ENCODE data around the gene ADTRP. TPM values are rescaled to one million over a fixed set of nuclear protein-coding genes. Genes with fewer than 3 reads are reported as not detected.

ADTRP gene
- total RNA-seq, 1 experiment from 2014 or later, result 0.86 TPM

GRCh38 chr6:11798538-11798937 lies 19.9 kb upstream of the ADTRP start:
- intact Hi-C loops (cut with micrococcal nuclease), result no loop called here
- ATAC-seq (no peak), DNase-seq (ENCODE audit: low read depth, low spot score) (no peak)
- H3K27me3 ChIP-seq (ENCODE audit: insufficient read depth, low read length), result no peaks in the 10 kb centered on the region
- H3K4me3 ChIP-seq (replicated peaks in 1 of 2; ENCODE audit: low read depth in 1 of 2, low read length in 2 of 2), result no peak overlapping the region
- no peaks in the 10 kb centered on the region for H3K36me3 ChIP-seq (ENCODE audit: control insufficient read depth in 1 of 2, insufficient read depth in 2 of 2, low read length in 2 of 2)
- H3K9me3 ChIP-seq (ENCODE audit: control insufficient read depth in 1 of 2, insufficient read depth in 1 of 2, low read depth in 1 of 2, low read length in 2 of 2), result no peaks in the 10 kb centered on the region
- no peak overlapping the region for H3K27ac ChIP-seq (ENCODE audit: low read depth, low read length)
- H3K9me2 ChIP-seq (ENCODE audit: insufficient read depth), result no peaks in the 10 kb centered on the region
- no peak overlapping the region for H2AFZ ChIP-seq (ENCODE audit: low read depth, low read length, poor library complexity, severe bottlenecking)
- no peaks in the 10 kb centered on the region for H4K20me1 ChIP-seq (ENCODE audit: insufficient read depth)
- H3K4me1 ChIP-seq (ENCODE audit: control insufficient read depth in 1 of 2, insufficient read depth in 2 of 2, low read length in 2 of 2), result no peaks in the 10 kb centered on the region
- H3K4me2 ChIP-seq (ENCODE audit: low read length), result no peak overlapping the region
- no peaks in the 10 kb centered on the region for H3K79me2 ChIP-seq (ENCODE audit: insufficient read depth, low read length)
- BruUV-seq (replicated peaks), result no TSS peak
- ChIA-PET CTCF (no interaction called here), RAD21 (ENCODE audit: low non-redundant PET in 1 of 2, low total read pairs in 2 of 2, uncharacterized antibody in 2 of 2, unreplicated experiment in 2 of 2) (no interaction called here), POLR2A (no interaction called here)
- TF ChIP-seq FOSL1 (IDR thresholded peaks at IDR 0.05; ENCODE audit: low read depth), result no peak
- no peak for TF ChIP-seq SP1 (IDR thresholded peaks at IDR 0.05; ENCODE audit: low read depth)
- no peak for TF ChIP-seq RAD21 (IDR thresholded peaks at IDR 0.05; ENCODE audit: low read depth)
- TF ChIP-seq ZNF274 (IDR thresholded peaks at IDR 0.05; ENCODE audit: low read depth, low read length), result no peak
- TF ChIP-seq MAX (IDR thresholded peaks at IDR 0.05), result no peak
- no peak for TF ChIP-seq POLR2AphosphoS5 (IDR thresholded peaks at IDR 0.05; ENCODE audit: low read depth, low read length)
- TF ChIP-seq JUND (IDR thresholded peaks at IDR 0.05), result no peak
- no peak for TF ChIP-seq POLR2A (IDR thresholded peaks at IDR 0.05; ENCODE audit: borderline replicate concordance, extremely low read depth, insufficient read depth, insufficient read length)
- TF ChIP-seq CTCF (IDR thresholded peaks at IDR 0.05 in 2 of 3, conservative IDR thresholded peaks at IDR 0.05 in 1 of 3; ENCODE audit: borderline replicate concordance in 1 of 3, insufficient read depth in 1 of 3, low read depth in 2 of 3, low read length in 2 of 3), result no peak
- H3K9ac ChIP-seq (ENCODE audit: low read length), result no peak overlapping the region

- TF ChIP-seq MAX (IDR thresholded peaks at IDR 0.05) (no peak), EZH2phosphoT487 (IDR thresholded peaks at IDR 0.05; ENCODE audit: borderline replicate concordance) (no peak), CEBPB (IDR thresholded peaks at IDR 0.05; ENCODE audit: low read depth) (no peak), POLR2AphosphoS5 (IDR thresholded peaks at IDR 0.05; ENCODE audit: low read depth, low read length) (no peak), SP1 (IDR thresholded peaks at IDR 0.05; ENCODE audit: low read depth) (no peak), YY1 (IDR thresholded peaks at IDR 0.05; ENCODE audit: extremely low read depth, insufficient replicate concordance, low read depth, low read length) (no peak), EGR1 (IDR thresholded peaks at IDR 0.05; ENCODE audit: low read depth) (no peak), CBX3 (IDR thresholded peaks at IDR 0.05; ENCODE audit: low read depth) (no peak), ZNF274 (IDR thresholded peaks at IDR 0.05; ENCODE audit: low read depth, low read length) (no peak)
- H3K9me3 ChIP-seq (ENCODE audit: control insufficient read depth in 1 of 2, insufficient read depth in 1 of 2, low read depth in 1 of 2, low read length in 2 of 2), result no peaks in the 10 kb centered on the region
- H3K27ac ChIP-seq (ENCODE audit: low read depth, low read length), result no peak overlapping the region
- no peaks in the 10 kb centered on the region for H3K79me2 ChIP-seq (ENCODE audit: insufficient read depth, low read length)
- no peak overlapping the region for H2AFZ ChIP-seq (ENCODE audit: low read depth, low read length, poor library complexity, severe bottlenecking)
- no peaks in the 10 kb centered on the region for H3K4me1 ChIP-seq (ENCODE audit: control insufficient read depth in 1 of 2, insufficient read depth in 2 of 2, low read length in 2 of 2)
- ChIA-PET CTCF (no interaction called here), RAD21 (ENCODE audit: low non-redundant PET in 1 of 2, low total read pairs in 2 of 2, uncharacterized antibody in 2 of 2, unreplicated experiment in 2 of 2) (no interaction called here), POLR2A (no interaction called here)
- no peaks in the 10 kb centered on the region for H4K20me1 ChIP-seq (ENCODE audit: insufficient read depth)
- H3K4me3 ChIP-seq (replicated peaks in 1 of 2; ENCODE audit: low read depth in 1 of 2, low read length in 2 of 2), result no peak overlapping the region
- intact Hi-C loops (cut with micrococcal nuclease), result no loop called here
- H3K4me2 ChIP-seq (ENCODE audit: low read length), result no peak overlapping the region
- no peaks in the 10 kb centered on the region for H3K9me2 ChIP-seq (ENCODE audit: insufficient read depth)
- H3K9ac ChIP-seq (ENCODE audit: low read length), result no peak overlapping the region
- ATAC-seq, result no peak
- no peaks in the 10 kb centered on the region for H3K36me3 ChIP-seq (ENCODE audit: control insufficient read depth in 1 of 2, insufficient read depth in 2 of 2, low read length in 2 of 2)
- BruUV-seq (replicated peaks), result no TSS peak
- DNase-seq (ENCODE audit: low read depth, low spot score), result no peak
- no peaks in the 10 kb centered on the region for H3K27me3 ChIP-seq (ENCODE audit: insufficient read depth, low read length)
These were observed 19.5 kb upstream of the ADTRP start for GRCh38 chr6:11798096-11798495.

Data from HCT116 (cell line).